Vagina (tissue), 2 donors: ENCODE measurements around the gene NPW. TPM values are rescaled to one million over a fixed set of nuclear protein-coding genes. Genes with fewer than 3 reads are reported as not detected.
A peak's percentile ranks its signal among the peaks of the same experiment; 100 is the strongest.

Experiments
- DNase-seq, 2 donors: peaks; one replicate each; pipeline ENCODE4 v3.0.0-alpha.2; 2017; ENCODE audit errors: extremely low spot score in 2 of 2
- H3K27ac ChIP-seq: fragments of 200-600 bp; sonication (generic); one replicate; pipeline ENCODE4 v1.5.1; 2019
- H3K27me3 ChIP-seq: fragments of 200-600 bp; sonication (generic); one replicate; pipeline ENCODE4 v1.5.1; 2019
- H3K36me3 ChIP-seq, 2 donors: fragments of 200-600 bp; sonication (generic); one replicate each; pipeline ENCODE4 v1.5.1; 2017 to 2019
- H3K4me1 ChIP-seq: fragments of 200-600 bp; sonication (generic); one replicate; pipeline ENCODE4 v1.5.1; 2019
- H3K4me3 ChIP-seq, 2 donors: fragments of 200-600 bp; sonication (generic); 1 replicate in 1 of 2; 2 replicates in 1 of 2; pipeline ENCODE4 v1.5.1; 2016 to 2019
- H3K9me3 ChIP-seq: fragments of 200-600 bp; sonication (generic); one replicate; pipeline ENCODE4 v1.5.1; 2019
- CTCF ChIP-seq, 3 experiments: fragments of 450-650 bp in 2 of 3; fragments of 200-600 bp in 1 of 3; sonication (generic) in 1 of 3; IDR thresholded peaks; one replicate each; pipeline ENCODE4 v1.5.1; 2017 to 2019; ENCODE audit warnings: antibody characterized with exemption in 3 of 3, mild to moderate bottlenecking in 2 of 3, moderate library complexity in 2 of 3
- POLR2A ChIP-seq, 2 donors: fragments of 450-650 bp; IDR thresholded peaks; one replicate each; pipeline ENCODE4 v1.6.1; 2017; ENCODE audit warnings: antibody characterized with exemption in 2 of 2, mild to moderate bottlenecking in 2 of 2, moderate library complexity in 2 of 2
- POLR2AphosphoS5 ChIP-seq, 2 donors: sonication (generic); formaldehyde crosslinking; IDR thresholded peaks; one replicate each; pipeline ENCODE4 v1.9.0; 2017; ENCODE audit warnings: antibody characterized with exemption in 2 of 2, mild to moderate bottlenecking in 2 of 2, low read depth in 1 of 2; ENCODE audit not compliant: insufficient read depth in 1 of 2
- intact Hi-C: fragments of 100-400 bp; cut with DNase I; formaldehyde crosslinking; loops from one replicate; pipeline ENCODE4 v1.15.1; 2023
- total RNA-seq: library from RNA; depleted of rRNA; stranded (reverse); fragments of >200 nt; gene quantifications from one replicate; pipeline ENCODE4 v1.2.3, GENCODE V29; 2016

Gene NPW
- total RNA-seq, 1 donor from 2014 or later = not detected

GRCh38 chr16:2042171-2042985 lies 22.8 kb downstream of the NPW start:
- Histone ChIP-seq H3K4me1 (peaks cover 80% of the 10 kb centered on the region), H3K9me3 (no peaks in the 10 kb centered on the region), H3K36me3 (peaks cover 0 to 8% of the 10 kb centered on the region in 2 donors), H3K27me3 (no peaks in the 10 kb centered on the region), H3K27ac (peak overlapping the region; percentile 91), H3K4me3 (no peak overlapping the region)
- DNase-seq = no peak
- TF ChIP-seq CTCF (IDR thresholded peaks at IDR 0.05) (no peak), POLR2A (IDR thresholded peaks at IDR 0.05) (no peak), POLR2AphosphoS5 (IDR thresholded peaks at IDR 0.05; ENCODE audit: insufficient read depth in 1 of 2, low read depth in 1 of 2) (no peak)
- intact Hi-C loops = loop anchor here (10.0 kb wide), 1 partner anchor 888 kb away; the partner anchor contains the start of gene CACNA1H

GRCh38 chr16:2042986-2043666 lies 23.5 kb downstream of the NPW start:
- H3K4me3 ChIP-seq = no peak overlapping the region
- no peak for DNase-seq
- H3K4me1 ChIP-seq = peaks cover 73% of the 10 kb centered on the region
- no peak for TF ChIP-seq CTCF (IDR thresholded peaks at IDR 0.05)
- TF ChIP-seq POLR2A (IDR thresholded peaks at IDR 0.05) = no peak
- TF ChIP-seq POLR2AphosphoS5 (IDR thresholded peaks at IDR 0.05; ENCODE audit: insufficient read depth in 1 of 2, low read depth in 1 of 2) = no peak
- peak overlapping the region; percentile 91 for H3K27ac ChIP-seq
- H3K27me3 ChIP-seq = no peaks in the 10 kb centered on the region
- peaks cover 0 to 8% of the 10 kb centered on the region in 2 donors for H3K36me3 ChIP-seq
- H3K9me3 ChIP-seq = no peaks in the 10 kb centered on the region
- intact Hi-C loops = loop anchor here (10.0 kb wide), 1 partner anchor 888 kb away; the partner anchor contains the start of gene CACNA1H

- peaks cover 72% of the 10 kb centered on the region for H3K4me1 ChIP-seq
- TF ChIP-seq POLR2AphosphoS5 (IDR thresholded peaks at IDR 0.05; ENCODE audit: insufficient read depth in 1 of 2, low read depth in 1 of 2) (no peak), POLR2A (IDR thresholded peaks at IDR 0.05) (no peak), CTCF (IDR thresholded peaks at IDR 0.05) (no peak)
- no peak overlapping the region for H3K4me3 ChIP-seq
- no peaks in the 10 kb centered on the region for H3K27me3 ChIP-seq
- H3K36me3 ChIP-seq = peaks cover 0 to 8% of the 10 kb centered on the region in 2 donors
- no peak for DNase-seq
- intact Hi-C loops = loop anchor here (10.0 kb wide), 1 partner anchor 889 kb away; the partner anchor contains the start of gene CACNA1H
- H3K9me3 ChIP-seq = no peaks in the 10 kb centered on the region
- peak overlapping the region; percentile 91 for H3K27ac ChIP-seq
Measured at GRCh38 chr16:2043667-2044451, 24.3 kb downstream of the NPW start.

GRCh38 chr16:2044541-2044940 lies 25.0 kb downstream of the NPW start:
- Histone ChIP-seq H3K36me3 (peaks cover 0 to 8% of the 10 kb centered on the region in 2 donors), H3K9me3 (no peaks in the 10 kb centered on the region), H3K4me1 (peaks cover 72% of the 10 kb centered on the region), H3K27ac (no peak overlapping the region), H3K4me3 (no peak overlapping the region), H3K27me3 (no peaks in the 10 kb centered on the region)
- no peak for DNase-seq
- intact Hi-C loops = loop anchor here (10.0 kb wide), 1 partner anchor 890 kb away; the partner anchor contains the start of gene CACNA1H
- TF ChIP-seq CTCF (IDR thresholded peaks at IDR 0.05) (no peak), POLR2AphosphoS5 (IDR thresholded peaks at IDR 0.05; ENCODE audit: insufficient read depth in 1 of 2, low read depth in 1 of 2) (no peak), POLR2A (IDR thresholded peaks at IDR 0.05) (no peak)
